Peyer's patch (tissue), 4 donors: Measurements from ENCODE around the gene RUNX3.

Experiments used
- CTCF ChIP-seq, 6 experiments: fragments of 450-650 bp in 4 of 6; fragments of 200-600 bp in 2 of 6; sonication (generic) in 1 of 6; IDR thresholded peaks; one replicate each; pipeline ENCODE4 v1.5.1; 2017 to 2019; ENCODE audit warnings: antibody characterized with exemption in 6 of 6, mild to moderate bottlenecking in 3 of 6, moderate library complexity in 1 of 6
- POLR2A ChIP-seq, 2 donors: fragments of 450-650 bp; IDR thresholded peaks; one replicate each; pipeline ENCODE4 v1.5.1; 2017; ENCODE audit warnings: antibody characterized with exemption in 2 of 2, mild to moderate bottlenecking in 2 of 2, moderate library complexity in 2 of 2

GRCh38 chr1:24903560-24903954 is 26.5 kb downstream of the RUNX3 start:
- TF ChIP-seq CTCF (IDR thresholded peaks at IDR 0.05) (no peak), POLR2A (IDR thresholded peaks at IDR 0.05) (no peak)
